Hepatocyte (in vitro differentiated cells): Measurements from ENCODE around the gene FERMT3.

Experiments
- EZH2 ChIP-seq: fragments of 200-600 bp; sonication (generic); IDR thresholded peaks from 2 replicates; pipeline ENCODE4 v1.6.1; 2016; ENCODE audit warnings: antibody characterized with exemption, mild to moderate bottlenecking, borderline replicate concordance
- TF ChIP-seq, protein P1 (sequence below): fragments of 200-600 bp; sonication (generic); IDR thresholded peaks from 2 replicates; pipeline ENCODE4 v1.5.1; 2016; ENCODE audit warnings: antibody characterized with exemption, mild to moderate bottlenecking; ENCODE audit not compliant: poor library complexity

DNA sequence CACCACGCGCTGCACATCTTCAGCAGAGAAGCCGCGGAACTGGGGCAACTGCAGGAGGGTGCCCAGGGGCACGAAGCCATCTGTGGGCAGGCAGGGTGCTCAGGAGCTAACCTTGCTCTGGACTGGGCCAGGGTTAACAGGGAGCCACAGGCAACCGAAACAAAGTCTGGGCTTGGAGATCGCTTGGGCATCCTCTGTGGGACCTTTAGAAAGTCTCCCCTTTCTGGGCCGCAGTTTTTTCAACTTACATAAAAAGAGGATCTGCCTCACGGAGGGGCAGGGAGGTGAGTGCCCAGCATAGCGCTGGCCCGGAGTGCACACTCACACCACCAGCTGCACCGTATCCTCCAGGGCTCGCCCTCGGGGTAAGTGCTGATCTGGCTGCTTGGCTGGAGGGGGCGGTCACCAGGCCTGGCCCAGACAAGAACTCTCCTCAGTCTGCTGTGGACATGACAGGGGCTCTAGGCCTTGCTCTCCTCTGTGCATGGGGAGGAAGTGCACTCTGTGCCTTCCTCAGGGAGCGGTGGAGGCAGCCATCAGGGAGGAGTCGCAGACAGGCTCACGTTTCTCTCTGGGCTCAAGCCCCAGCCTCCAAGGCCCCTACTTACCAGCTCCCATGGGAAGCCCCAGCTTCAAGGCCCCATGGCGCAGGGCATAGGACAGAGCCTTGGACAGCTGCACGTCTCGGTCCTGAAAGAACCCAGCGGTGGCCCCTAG is 18.5 kb downstream of the FERMT3 start:
- TF ChIP-seq, protein P1, sequence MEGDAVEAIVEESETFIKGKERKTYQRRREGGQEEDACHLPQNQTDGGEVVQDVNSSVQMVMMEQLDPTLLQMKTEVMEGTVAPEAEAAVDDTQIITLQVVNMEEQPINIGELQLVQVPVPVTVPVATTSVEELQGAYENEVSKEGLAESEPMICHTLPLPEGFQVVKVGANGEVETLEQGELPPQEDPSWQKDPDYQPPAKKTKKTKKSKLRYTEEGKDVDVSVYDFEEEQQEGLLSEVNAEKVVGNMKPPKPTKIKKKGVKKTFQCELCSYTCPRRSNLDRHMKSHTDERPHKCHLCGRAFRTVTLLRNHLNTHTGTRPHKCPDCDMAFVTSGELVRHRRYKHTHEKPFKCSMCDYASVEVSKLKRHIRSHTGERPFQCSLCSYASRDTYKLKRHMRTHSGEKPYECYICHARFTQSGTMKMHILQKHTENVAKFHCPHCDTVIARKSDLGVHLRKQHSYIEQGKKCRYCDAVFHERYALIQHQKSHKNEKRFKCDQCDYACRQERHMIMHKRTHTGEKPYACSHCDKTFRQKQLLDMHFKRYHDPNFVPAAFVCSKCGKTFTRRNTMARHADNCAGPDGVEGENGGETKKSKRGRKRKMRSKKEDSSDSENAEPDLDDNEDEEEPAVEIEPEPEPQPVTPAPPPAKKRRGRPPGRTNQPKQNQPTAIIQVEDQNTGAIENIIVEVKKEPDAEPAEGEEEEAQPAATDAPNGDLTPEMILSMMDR: no peak
- TF ChIP-seq EZH2: no peak
